ENCODE results near the gene POLG. TPM values are rescaled to one million over a fixed set of nuclear protein-coding genes. Genes with fewer than 3 reads are reported as not detected.

The POLG gene
- total RNA-seq, 1 experiment from 2014 or later = 60.3 TPM

DNA sequence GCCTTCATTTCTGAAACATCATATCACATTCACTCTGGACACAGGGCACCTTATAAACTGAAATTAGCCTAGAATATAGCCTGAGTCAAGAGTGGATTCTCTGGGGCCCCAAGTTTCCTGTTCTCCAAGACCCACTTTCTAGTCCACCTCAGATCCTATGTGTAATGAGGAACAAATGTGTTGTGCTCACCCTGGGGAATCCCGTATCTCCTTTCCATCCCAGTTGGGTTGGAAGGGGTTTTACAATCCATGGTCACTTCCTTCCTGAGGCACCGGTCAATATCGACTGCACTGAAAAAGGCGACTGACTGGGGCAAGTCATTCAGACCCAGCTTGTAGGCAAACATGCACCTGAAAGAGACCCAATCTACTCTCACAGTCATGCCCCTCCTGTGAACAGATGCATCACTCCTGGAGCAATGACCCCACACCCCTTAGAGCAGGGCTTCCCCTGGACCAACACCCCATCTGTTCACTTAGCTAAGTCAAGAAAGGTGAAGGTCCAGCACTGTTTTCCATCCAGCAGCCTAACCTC lies 17.4 kb downstream of the POLG start:
- Histone ChIP-seq H3T11ph (ENCODE audit: low read length) (no peak overlapping the region), H3K79me2 (ENCODE audit: insufficient read depth, low read length) (no peaks in the 10 kb centered on the region), H2AK5ac (ENCODE audit: insufficient read length, low read length) (no peak overlapping the region), H3K18ac (ENCODE audit: insufficient read length, low read depth, low read length) (no peak overlapping the region), H2AFZ (ENCODE audit: low read length) (no peak overlapping the region), H3K14ac (ENCODE audit: insufficient read depth, low read length) (no peak overlapping the region), H3K27ac (ENCODE audit: insufficient read length, low read depth, low read length) (no peak overlapping the region), H3K9me3 (ENCODE audit: control insufficient read depth, low read depth, low read length) (no peaks in the 10 kb centered on the region), H4K5ac (ENCODE audit: insufficient read length, low read depth, low read length) (no peak overlapping the region), H4K8ac (replicated peaks; ENCODE audit: insufficient read length, low read depth, low read length) (no peak overlapping the region), H2BK12ac (ENCODE audit: insufficient read length, low read depth, low read length) (no peak overlapping the region), H4K20me1 (ENCODE audit: control insufficient read depth, insufficient read depth, insufficient read length) (no peaks in the 10 kb centered on the region), H3K4me1 (ENCODE audit: insufficient read depth, low read length) (no peaks in the 10 kb centered on the region), H2BK15ac (ENCODE audit: low read depth, low read length) (no peak overlapping the region), H3K4ac (ENCODE audit: low read depth, low read length) (no peak overlapping the region), H3K56ac (ENCODE audit: insufficient read length, low read depth, low read length) (no peak overlapping the region), H4K91ac (ENCODE audit: insufficient read length, low read depth, low read length) (no peak overlapping the region), H3K23me2 (ENCODE audit: insufficient read length, low read depth, low read length, poor library complexity, severe bottlenecking) (no peaks in the 10 kb centered on the region), H3K79me1 (ENCODE audit: insufficient read depth, low read depth, low read length, poor library complexity, severe bottlenecking) (no peaks in the 10 kb centered on the region), H3K23ac (ENCODE audit: insufficient read length, low read depth, low read length) (no peak overlapping the region), H2BK120ac (ENCODE audit: low read depth, low read length, poor library complexity, severe bottlenecking) (no peak overlapping the region), H3K4me2 (ENCODE audit: insufficient read depth, insufficient read length, low read length) (no peak overlapping the region), H3K27me3 (ENCODE audit: insufficient read depth, low read length) (no peaks in the 10 kb centered on the region), H2BK5ac (ENCODE audit: insufficient read length, low read length) (no peak overlapping the region), H2BK20ac (ENCODE audit: low read depth, low read length, poor library complexity, severe bottlenecking) (no peak overlapping the region), H3K9ac (ENCODE audit: extremely low read depth, insufficient read length, low read length) (no peak overlapping the region)
- H3K27me3 Mint-ChIP-seq (ENCODE audit: low read depth) = no peaks in the 10 kb centered on the region
- no peaks in the 10 kb centered on the region for H3K9me3 Mint-ChIP-seq
- DNase-seq = no peak
- no peak overlapping the region for H3K27ac Mint-ChIP-seq
- H3K4me1 Mint-ChIP-seq = no peaks in the 10 kb centered on the region
- TF ChIP-seq, protein P1, sequence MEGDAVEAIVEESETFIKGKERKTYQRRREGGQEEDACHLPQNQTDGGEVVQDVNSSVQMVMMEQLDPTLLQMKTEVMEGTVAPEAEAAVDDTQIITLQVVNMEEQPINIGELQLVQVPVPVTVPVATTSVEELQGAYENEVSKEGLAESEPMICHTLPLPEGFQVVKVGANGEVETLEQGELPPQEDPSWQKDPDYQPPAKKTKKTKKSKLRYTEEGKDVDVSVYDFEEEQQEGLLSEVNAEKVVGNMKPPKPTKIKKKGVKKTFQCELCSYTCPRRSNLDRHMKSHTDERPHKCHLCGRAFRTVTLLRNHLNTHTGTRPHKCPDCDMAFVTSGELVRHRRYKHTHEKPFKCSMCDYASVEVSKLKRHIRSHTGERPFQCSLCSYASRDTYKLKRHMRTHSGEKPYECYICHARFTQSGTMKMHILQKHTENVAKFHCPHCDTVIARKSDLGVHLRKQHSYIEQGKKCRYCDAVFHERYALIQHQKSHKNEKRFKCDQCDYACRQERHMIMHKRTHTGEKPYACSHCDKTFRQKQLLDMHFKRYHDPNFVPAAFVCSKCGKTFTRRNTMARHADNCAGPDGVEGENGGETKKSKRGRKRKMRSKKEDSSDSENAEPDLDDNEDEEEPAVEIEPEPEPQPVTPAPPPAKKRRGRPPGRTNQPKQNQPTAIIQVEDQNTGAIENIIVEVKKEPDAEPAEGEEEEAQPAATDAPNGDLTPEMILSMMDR (conservative IDR thresholded peaks at IDR 0.05) = no peak
- no peak overlapping the region for H3K4me3 Mint-ChIP-seq
- no CpG with 5 or more reads among the region's 4 CpGs for WGBS (ENCODE audit: extremely low coverage, insufficient read length, low lambda C conversion rate)
- peaks cover 47 to 89% (median 81%) of the 10 kb centered on the region in 3 experiments for H3K36me3 Mint-ChIP-seq (ENCODE audit: insufficient read depth in 1 of 3, low read depth in 3 of 3)
